Measurements from ENCODE around the gene CLRN2.
A peak's percentile ranks its signal among the peaks of the same experiment; 100 is the strongest.
"Not testable (repeated sequence)": the region's sequence is repeated elsewhere in the genome, so short reads cannot be mapped to it uniquely, and the experiment has no call there.

CLRN2 gene

DNA sequence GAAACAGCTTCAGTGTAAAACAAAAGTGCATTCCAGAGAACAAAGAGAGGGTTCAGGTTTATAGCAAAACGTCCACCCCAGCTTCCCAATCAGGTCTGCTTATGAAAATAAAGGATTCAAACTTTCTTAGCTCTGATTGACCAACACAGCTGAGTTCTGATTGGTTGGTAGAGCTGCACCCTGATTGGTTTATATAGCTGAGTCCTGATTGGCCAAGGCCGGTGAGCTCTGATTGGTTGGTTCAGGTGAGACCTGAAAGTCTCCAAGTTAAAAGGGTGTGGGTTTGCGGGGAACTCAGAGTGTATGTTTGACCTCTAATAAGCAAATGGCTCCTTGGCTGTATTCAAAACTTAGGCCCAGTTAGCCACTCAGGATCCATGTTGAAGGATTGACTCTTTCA lies 20.9 kb downstream of the CLRN2 start:
- DNase-seq (ENCODE audit: extremely low spot score, insufficient read length, low read depth) (no peak), FAIRE-seq (no peak)

DNA sequence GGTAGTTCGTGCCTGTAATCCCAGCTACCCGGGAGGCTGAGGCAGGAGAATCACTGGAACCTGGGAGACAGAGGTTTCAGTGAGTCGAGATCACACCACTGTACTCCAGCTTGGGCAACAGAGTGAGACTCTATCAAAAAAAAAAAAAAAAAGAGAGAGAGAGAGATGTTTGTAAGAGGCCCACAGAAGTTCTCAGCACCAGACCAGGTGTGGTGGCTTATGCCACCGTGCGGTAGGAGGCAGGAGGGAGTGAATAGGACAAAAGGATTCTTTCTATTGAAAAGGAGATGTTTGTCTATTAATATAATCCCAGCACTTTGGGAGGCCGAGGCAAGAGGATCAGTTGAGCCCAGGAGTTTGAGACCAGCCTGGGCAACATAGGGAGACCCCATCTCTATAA lies 22.1 kb downstream of the CLRN2 start:
- not testable (repeated sequence) for FAIRE-seq; DNase-seq (ENCODE audit: extremely low spot score, insufficient read length, low read depth)

- DNase-seq (ENCODE audit: extremely low spot score, insufficient read length, low read depth) (no peak), FAIRE-seq (peak; percentile 26)
These were observed 29.2 kb downstream of the CLRN2 start for GRCh38 chr4:17544205-17544604.

- DNase-seq (ENCODE audit: extremely low spot score, insufficient read length, low read depth) = no peak
- no peak for FAIRE-seq
These were observed 29.9 kb downstream of the CLRN2 start for GRCh38 chr4:17544831-17545234.

DNA sequence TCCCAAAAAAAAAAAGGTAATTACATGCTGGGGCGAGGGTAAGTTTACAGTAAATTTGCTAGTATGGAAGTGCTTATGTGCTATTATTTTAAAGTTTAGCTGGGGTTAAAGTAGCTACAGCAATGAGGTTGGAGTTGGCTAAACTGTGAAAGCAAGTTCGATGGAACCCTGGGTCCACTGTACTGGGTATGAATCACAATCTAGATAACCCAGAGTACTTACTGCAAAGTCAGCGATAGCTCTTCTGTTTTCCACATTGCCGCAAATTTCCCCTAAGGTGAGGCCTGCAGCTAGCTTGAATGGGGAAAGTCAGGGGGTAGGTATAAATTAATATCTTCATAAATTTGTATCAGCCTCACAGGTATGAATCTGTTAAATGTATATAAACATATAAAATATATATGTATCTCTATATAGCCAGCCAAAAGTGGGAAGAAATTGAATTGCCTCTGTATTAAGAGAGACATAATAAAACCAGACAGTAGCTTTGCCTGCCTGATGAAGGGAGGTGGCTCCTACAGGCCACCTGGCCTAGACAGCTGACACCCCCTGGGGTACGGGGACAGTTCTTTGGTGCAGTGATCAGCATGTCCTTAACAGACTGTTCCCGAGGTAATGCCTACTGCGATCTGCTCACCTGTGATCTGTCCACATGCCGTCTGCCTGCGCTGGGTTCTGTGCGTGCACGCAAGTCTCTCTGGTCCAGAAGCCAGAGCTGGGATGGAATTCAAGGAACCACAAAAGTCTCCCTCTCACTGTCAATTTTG lies 30.6 kb downstream of the CLRN2 start:
- FAIRE-seq (no peak), DNase-seq (ENCODE audit: extremely low spot score, insufficient read length, low read depth) (no peak)

DNA sequence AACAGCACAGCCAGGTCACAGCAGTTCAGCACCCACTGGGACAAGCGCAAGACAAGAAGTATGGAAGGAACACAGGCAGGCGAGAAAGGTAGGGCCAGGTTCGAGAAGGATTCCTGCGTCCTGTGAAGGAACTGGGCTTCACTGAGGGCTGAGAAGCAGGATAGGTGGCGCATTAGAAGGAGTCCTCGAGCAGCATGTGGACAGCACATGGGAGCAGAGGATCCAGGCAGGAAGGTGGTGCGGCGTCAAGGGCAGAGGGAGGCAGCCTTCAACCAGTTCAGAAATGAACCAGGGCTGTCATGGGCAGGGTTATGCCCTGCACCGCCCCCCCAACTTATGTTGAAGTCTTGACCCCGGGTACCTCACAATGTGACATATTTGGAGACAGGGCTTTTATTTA lies 31.3 kb downstream of the CLRN2 start:
- DNase-seq (ENCODE audit: extremely low spot score, insufficient read length, low read depth) = no peak
- FAIRE-seq = no peak

- DNase-seq (ENCODE audit: extremely low spot score, insufficient read length, low read depth) (no peak), FAIRE-seq (no peak)
These were observed 31.7 kb downstream of the CLRN2 start for GRCh38 chr4:17546678-17547077.

DNA sequence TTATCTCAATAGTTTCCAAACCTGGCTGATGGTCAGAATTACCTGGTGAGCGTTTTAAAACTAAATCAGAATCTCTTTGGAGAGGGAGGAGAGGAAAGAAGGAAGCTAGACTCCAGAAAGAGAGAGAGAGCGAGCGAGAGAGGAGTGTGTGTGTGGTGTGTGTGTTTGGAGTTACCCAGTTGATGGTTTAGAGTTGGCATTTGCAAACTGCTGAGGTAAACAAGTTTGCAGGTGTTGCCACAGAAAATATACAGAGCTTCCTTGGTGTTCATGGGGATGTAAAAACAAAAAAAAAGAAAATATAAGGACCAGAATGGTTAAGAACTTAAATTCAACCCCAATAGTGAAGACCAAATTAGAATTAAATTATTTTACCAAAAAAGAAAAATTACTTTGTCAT lies 35.6 kb downstream of the CLRN2 start:
- DNase-seq (ENCODE audit: extremely low spot score, insufficient read length, low read depth) (no peak), FAIRE-seq (no peak)

- DNase-seq (ENCODE audit: extremely low spot score, insufficient read length, low read depth) (no peak), FAIRE-seq (no peak)
These were observed 37.5 kb downstream of the CLRN2 start for GRCh38 chr4:17552427-17552826.

DNA sequence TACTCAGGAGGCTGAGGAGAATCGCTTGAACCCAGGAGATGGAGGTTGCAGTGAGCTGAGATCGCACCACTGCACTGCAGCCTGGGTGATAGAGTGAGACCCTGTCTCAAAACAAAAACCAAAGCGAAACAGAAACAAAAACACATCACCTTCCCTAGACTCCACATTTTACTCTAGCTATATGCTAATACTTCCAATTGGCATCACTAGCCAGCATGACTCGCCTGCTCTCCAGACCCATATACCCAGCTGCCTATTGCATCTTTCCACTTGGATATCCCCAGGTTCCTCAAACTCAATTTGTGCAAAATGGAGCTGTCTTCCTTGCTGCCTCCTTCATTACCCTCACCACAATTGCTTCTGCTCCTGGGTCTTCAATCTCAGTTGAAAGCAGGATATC lies 39.6 kb downstream of the CLRN2 start:
- no peak for FAIRE-seq
- DNase-seq (ENCODE audit: extremely low spot score, insufficient read length, low read depth) = no peak

- DNase-seq (ENCODE audit: extremely low spot score, insufficient read length, low read depth) = no peak
- FAIRE-seq = no peak
These were observed 41.5 kb downstream of the CLRN2 start for GRCh38 chr4:17556498-17556897.

GRCh38 chr4:17557880-17558279 lies 42.9 kb downstream of the CLRN2 start:
- no peak for DNase-seq (ENCODE audit: extremely low spot score, insufficient read length, low read depth)
- FAIRE-seq = no peak

DNA sequence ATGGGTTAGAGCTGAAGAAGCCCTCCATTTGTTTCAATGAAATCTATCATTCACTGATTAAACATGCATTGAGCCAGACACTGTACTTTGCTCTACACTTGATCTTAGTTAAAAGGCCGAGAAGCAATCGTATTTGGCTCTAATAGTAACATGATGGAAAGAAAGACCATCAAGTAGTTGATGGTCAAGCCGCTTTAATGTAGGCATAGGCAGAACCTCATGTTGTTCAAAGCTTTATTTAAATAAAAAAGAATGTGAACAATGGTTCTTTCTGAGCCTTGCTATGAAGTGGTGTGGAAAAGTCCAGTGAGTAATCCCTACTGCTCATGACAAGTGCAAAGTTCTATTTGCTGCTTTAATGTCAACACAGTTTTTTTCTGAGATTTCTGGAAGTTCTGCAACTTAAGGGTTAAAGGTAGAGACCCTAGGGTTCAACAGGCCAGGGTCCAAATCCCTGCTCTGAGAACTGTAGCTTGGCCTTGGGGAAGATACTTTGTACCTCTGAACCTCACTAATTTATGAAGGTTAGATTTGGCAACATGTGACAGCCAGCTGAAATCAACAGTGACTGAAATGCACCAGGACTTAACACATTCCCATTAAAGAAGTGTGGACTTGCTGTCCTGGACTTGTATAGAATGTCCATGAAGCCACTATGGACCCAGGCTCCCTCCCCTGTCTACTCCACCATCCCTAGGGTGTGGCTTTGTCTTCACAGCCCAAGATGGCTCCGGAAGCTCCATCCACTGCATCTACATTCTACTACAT lies 44.2 kb downstream of the CLRN2 start:
- FAIRE-seq (no peak), DNase-seq (ENCODE audit: extremely low spot score, insufficient read length, low read depth) (no peak)

GRCh38 chr4:17559709-17560048 lies 44.7 kb downstream of the CLRN2 start:
- FAIRE-seq (no peak), DNase-seq (ENCODE audit: extremely low spot score, insufficient read length, low read depth) (no peak)

- no peak for DNase-seq (ENCODE audit: extremely low spot score, insufficient read length, low read depth)
- no peak for FAIRE-seq
These were observed 45.2 kb downstream of the CLRN2 start for GRCh38 chr4:17560065-17560673.

DNA sequence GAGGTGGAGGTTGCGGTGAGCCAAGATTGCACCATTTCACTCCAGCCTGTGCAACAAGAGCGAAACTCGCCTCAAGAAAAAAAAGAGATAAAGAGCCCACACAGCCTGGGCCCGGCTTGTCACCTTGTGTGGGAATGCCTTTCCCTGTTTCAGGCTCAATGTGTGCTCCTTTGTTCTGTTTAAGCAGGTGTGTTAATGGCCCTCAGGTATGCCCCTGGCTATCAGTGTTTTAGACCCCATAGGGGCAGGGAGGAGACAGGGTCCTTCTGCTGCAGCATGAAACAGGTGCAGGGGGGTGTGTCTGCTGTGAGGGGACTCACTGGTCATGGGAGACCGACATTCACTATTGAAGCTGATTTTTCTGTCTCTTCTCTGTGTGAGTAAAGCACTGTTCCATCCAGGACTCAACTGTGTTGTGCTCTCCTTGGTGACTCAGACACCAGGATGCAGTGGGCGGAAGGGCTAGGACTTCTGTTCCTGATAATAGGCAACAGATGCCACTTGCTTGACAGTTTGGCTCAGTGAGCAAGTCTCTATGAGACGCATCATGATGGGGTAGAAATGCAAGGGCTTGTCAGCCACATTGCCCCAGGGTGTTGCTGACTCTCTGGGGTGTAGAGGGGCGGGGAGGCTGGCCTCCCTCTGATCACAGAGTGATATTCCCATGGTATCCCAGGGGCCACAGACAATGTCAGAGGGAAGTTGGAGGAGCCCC lies 46.4 kb downstream of the CLRN2 start:
- DNase-seq (ENCODE audit: extremely low spot score, insufficient read length, low read depth) = no peak
- no peak for FAIRE-seq

GRCh38 chr4:17562157-17562556 lies 47.2 kb downstream of the CLRN2 start:
- DNase-seq (ENCODE audit: extremely low spot score, insufficient read length, low read depth) (no peak), FAIRE-seq (no peak)

DNA sequence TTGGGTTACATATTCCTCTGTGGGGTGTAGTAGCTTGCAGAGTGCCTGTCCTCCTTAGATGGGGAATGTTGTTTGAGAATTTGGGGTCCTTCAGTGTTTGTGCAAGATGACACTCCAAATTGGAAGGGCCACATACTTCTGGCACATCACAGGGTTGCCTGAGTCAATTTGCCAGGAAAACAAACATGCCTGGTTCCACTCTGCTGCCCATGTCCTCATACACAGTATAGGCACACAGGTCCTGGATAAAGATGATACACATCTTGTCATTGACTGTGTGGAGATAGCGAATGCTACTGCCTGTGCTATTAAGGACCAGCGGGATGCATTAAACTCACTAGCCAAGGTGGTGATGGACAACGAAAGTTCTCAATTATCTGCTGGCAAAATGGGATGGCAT lies 50.9 kb downstream of the CLRN2 start:
- DNase-seq (ENCODE audit: extremely low spot score, insufficient read length, low read depth) (no peak), FAIRE-seq (no peak)

DNA sequence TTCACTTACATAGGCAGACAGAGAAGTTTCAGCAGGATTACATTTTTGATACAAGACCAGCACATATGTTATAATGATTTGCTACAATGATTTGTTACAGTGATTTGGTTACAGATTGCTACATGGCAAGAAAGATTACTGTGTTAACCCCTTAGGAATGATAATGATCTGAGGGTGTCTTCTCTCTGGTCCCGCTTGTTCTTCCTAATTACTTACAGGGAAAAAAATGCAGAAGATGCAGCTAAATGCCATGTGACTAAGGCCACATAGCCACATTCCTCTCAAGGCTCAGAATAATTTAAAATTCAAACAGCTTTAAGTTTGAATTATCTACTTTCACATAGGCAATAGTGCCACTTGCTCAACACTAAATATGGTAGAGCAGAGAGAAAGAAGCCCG lies 52.3 kb downstream of the CLRN2 start:
- FAIRE-seq (no peak), DNase-seq (ENCODE audit: extremely low spot score, insufficient read length, low read depth) (no peak)

GRCh38 chr4:17574206-17574605 lies 59.2 kb downstream of the CLRN2 start:
- FAIRE-seq (no peak), DNase-seq (ENCODE audit: extremely low spot score, insufficient read length, low read depth) (no peak)

DNA sequence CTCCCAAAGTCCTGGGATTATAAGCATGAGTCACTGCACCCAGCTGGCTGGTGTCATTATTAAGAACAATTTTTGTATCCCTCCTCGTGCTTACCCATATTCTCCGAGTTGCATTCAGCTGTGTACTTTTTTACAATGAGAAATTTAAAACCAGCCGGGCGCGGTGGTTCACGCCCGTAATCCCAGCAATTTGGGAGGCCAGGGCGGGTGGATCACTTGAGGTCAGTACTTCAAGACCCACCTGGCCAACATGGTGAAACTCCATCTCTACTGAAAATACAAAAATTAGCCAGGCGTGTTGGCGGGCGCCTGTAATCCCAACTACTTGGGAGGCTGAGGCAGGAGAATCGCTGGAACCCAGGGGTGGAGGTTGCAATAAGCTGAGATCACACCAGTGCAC lies 60.2 kb downstream of the CLRN2 start:
- FAIRE-seq; DNase-seq (ENCODE audit: extremely low spot score, insufficient read length, low read depth): not testable (repeated sequence)

Data from GM18507 (cell line).